ENCODE measurements around the gene H2AZ2.

GRCh38 chr7:44881066-44881600 is 33.2 kb upstream of the H2AZ2 start:
- TF ChIP-seq, protein P1, sequence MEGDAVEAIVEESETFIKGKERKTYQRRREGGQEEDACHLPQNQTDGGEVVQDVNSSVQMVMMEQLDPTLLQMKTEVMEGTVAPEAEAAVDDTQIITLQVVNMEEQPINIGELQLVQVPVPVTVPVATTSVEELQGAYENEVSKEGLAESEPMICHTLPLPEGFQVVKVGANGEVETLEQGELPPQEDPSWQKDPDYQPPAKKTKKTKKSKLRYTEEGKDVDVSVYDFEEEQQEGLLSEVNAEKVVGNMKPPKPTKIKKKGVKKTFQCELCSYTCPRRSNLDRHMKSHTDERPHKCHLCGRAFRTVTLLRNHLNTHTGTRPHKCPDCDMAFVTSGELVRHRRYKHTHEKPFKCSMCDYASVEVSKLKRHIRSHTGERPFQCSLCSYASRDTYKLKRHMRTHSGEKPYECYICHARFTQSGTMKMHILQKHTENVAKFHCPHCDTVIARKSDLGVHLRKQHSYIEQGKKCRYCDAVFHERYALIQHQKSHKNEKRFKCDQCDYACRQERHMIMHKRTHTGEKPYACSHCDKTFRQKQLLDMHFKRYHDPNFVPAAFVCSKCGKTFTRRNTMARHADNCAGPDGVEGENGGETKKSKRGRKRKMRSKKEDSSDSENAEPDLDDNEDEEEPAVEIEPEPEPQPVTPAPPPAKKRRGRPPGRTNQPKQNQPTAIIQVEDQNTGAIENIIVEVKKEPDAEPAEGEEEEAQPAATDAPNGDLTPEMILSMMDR (IDR thresholded peaks at IDR 0.05) = no peak
- TF ChIP-seq EZH2 (IDR thresholded peaks at IDR 0.05; ENCODE audit: borderline replicate concordance, insufficient read depth, low read depth, low read length, poor library complexity, severe bottlenecking) = no peak

Measured in B cell (primary cell).